Measurements from ENCODE around the gene MAPK4.
"Not testable (repeated sequence)": the region's sequence is repeated elsewhere in the genome, so short reads cannot be mapped to it uniquely, and the experiment has no call there.

Gene MAPK4

GRCh38 chr18:50559752-50560680 lies at the start of gene MAPK4 (continued):
- TF ChIP-seq ZBTB48 (tag by site-specific recombination; IDR thresholded peaks at IDR 0.05) (peak; percentile 49), ZBTB10 (tag by site-specific recombination; IDR thresholded peaks at IDR 0.05) (peak; percentile 17; the same call in 1 of the 2 replicates), KLF8 (tag by site-specific recombination; IDR thresholded peaks at IDR 0.05) (peak; percentile 33; the same call in 1 of the 2 replicates), PRDM4 (tag by site-specific recombination; IDR thresholded peaks at IDR 0.05) (0 out of 2 replicates have a peak, but pooled peaks have one; percentile 18), GLIS2 (tag by site-specific recombination; IDR thresholded peaks at IDR 0.05) (peak; percentile 92), ZNF10 (tag by site-specific recombination; IDR thresholded peaks at IDR 0.05) (no peak), PBX3 (CRISPR knock-in tag; IDR thresholded peaks at IDR 0.05) (0 out of 2 replicates have a peak, but pooled peaks have one; percentile 33), ZNF560 (tag by site-specific recombination; IDR thresholded peaks at IDR 0.05; ENCODE audit: borderline replicate concordance) (no peak), ZBTB8A (tag by site-specific recombination; IDR thresholded peaks at IDR 0.05) (peak; percentile 95), KLF17 (tag by site-specific recombination; IDR thresholded peaks at IDR 0.05) (peak; percentile 31; the same call in 1 of the 2 replicates), ZSCAN18 (tag by site-specific recombination; IDR thresholded peaks at IDR 0.05) (no peak), ZNF692 (tag by site-specific recombination; IDR thresholded peaks at IDR 0.05) (peak; percentile 60; the same call in 1 of the 2 replicates), ZNF777 (tag by site-specific recombination; IDR thresholded peaks at IDR 0.05; ENCODE audit: borderline replicate concordance) (no peak), ZXDB (tag by site-specific recombination; IDR thresholded peaks at IDR 0.05) (peak; percentile 48; the same call in 1 of the 2 replicates), ZNF580 (tag by site-specific recombination; IDR thresholded peaks at IDR 0.05) (no peak)

- H3K4me1 ChIP-seq (ENCODE audit: control insufficient read depth, insufficient read depth, low read length); H3K36me3 ChIP-seq (ENCODE audit: control insufficient read depth in 2 of 2, insufficient read depth in 1 of 2, low read length in 2 of 2); H3K9me3 ChIP-seq (ENCODE audit: control insufficient read depth, insufficient read depth, low read depth, low read length); H3K27ac ChIP-seq (ENCODE audit: extremely low read depth, low read depth, low read length); H3K4me3 ChIP-seq (ENCODE audit: low read depth, low read length); POLR2A ChIA-PET: not testable (repeated sequence)
- CTCF ChIA-PET, result interaction anchor here (0.7 kb wide), 1 partner anchor 30 kb away, joined by 3 read pairs; no protein-coding TSS in a partner anchor
Observed at GRCh38 chr18:50517277-50517676, 42.6 kb upstream of the MAPK4 start.

Measured in HEK293 (cell line).